Muscle layer of duodenum (tissue), 2 donors: Measurements from ENCODE around the gene TBP.
A peak's percentile ranks its signal among the peaks of the same experiment; 100 is the strongest.

Experiments used
- H3K27ac ChIP-seq: one replicate; pipeline ENCODE4 v1.7.0; 2013; ENCODE audit warnings: mild to moderate bottlenecking, low read length
- H3K27me3 ChIP-seq: one replicate; pipeline ENCODE4 v1.7.0; 2013; ENCODE audit warnings: low read depth, mild to moderate bottlenecking, control low read depth, low read length
- H3K36me3 ChIP-seq, 2 donors: one replicate each; pipeline ENCODE4 v1.7.0; 2013; ENCODE audit warnings: low read length in 2 of 2, control low read depth in 1 of 2, mild to moderate bottlenecking in 1 of 2; ENCODE audit not compliant: insufficient read depth in 2 of 2, control insufficient read depth in 1 of 2
- H3K4me1 ChIP-seq, 2 donors: one replicate each; pipeline ENCODE4 v1.7.0; 2013; ENCODE audit warnings: low read length in 2 of 2, mild to moderate bottlenecking in 2 of 2, control low read depth in 1 of 2, moderate library complexity in 1 of 2; ENCODE audit not compliant: insufficient read depth in 2 of 2, control insufficient read depth in 1 of 2
- H3K4me3 ChIP-seq, 2 donors: one replicate each; pipeline ENCODE4 v1.7.0; 2013; ENCODE audit warnings: low read length in 2 of 2, low read depth in 1 of 2, mild to moderate bottlenecking in 1 of 2
- H3K9me3 ChIP-seq, 2 donors: one replicate each; pipeline ENCODE4 v1.7.0; 2013; ENCODE audit warnings: low read length in 2 of 2, control low read depth in 1 of 2, mild to moderate bottlenecking in 1 of 2; ENCODE audit not compliant: control insufficient read depth in 1 of 2
- donor health status: healthy.

TBP gene

GRCh38 chr6:170536671-170537070 lies 17.5 kb upstream of the TBP start:
- Histone ChIP-seq H3K9me3 (no peaks in the 10 kb centered on the region), H3K27ac (no peak overlapping the region), H3K27me3 (no peaks in the 10 kb centered on the region), H3K36me3 (peaks cover 77 to 79% of the 10 kb centered on the region in 2 donors), H3K4me3 (no peak overlapping the region), H3K4me1 (no peaks in the 10 kb centered on the region)

GRCh38 chr6:170537329-170537728 lies 16.8 kb upstream of the TBP start:
- H3K27ac ChIP-seq, result no peak overlapping the region
- peaks cover 79 to 84% of the 10 kb centered on the region in 2 donors for H3K36me3 ChIP-seq
- no peak overlapping the region for H3K4me3 ChIP-seq
- no peaks in the 10 kb centered on the region for H3K9me3 ChIP-seq
- no peaks in the 10 kb centered on the region for H3K27me3 ChIP-seq
- no peaks in the 10 kb centered on the region for H3K4me1 ChIP-seq

GRCh38 chr6:170542031-170542719 lies 12.0 kb upstream of the TBP start:
- Histone ChIP-seq H3K36me3 (peaks cover 75 to 86% of the 10 kb centered on the region in 2 donors), H3K27me3 (no peaks in the 10 kb centered on the region), H3K4me1 (no peaks in the 10 kb centered on the region)

GRCh38 chr6:170545405-170545804 lies 8.8 kb upstream of the TBP start:
- Histone ChIP-seq H3K9me3 (no peaks in the 10 kb centered on the region), H3K27ac (no peak overlapping the region), H3K36me3 (peaks cover 73 to 80% of the 10 kb centered on the region in 2 donors)

More at GRCh38 chr6:170542031-170542719, 12.0 kb upstream of the TBP start:
- no peaks in the 10 kb centered on the region for H3K9me3 ChIP-seq
- no peak overlapping the region for H3K4me3 ChIP-seq
- H3K27ac ChIP-seq, result no peak overlapping the region

GRCh38 chr6:170552765-170553533 lies 1.2 kb upstream of the TBP start, which contains the start of gene PSMB1:
TSS of gene PSMB1 (minus strand) at chr6:170553307. CDS start at chr6:170553242, 65 bp downstream.
- peak within 1 kb of the TSS; percentile 84 to 99 for H3K4me3 ChIP-seq
- H3K9me3 ChIP-seq, result no peaks in the 10 kb centered on the region
- H3K4me1 ChIP-seq, result peaks cover 17 to 52% of the 10 kb centered on the region in 2 donors
- peaks cover 15 to 31% of the 10 kb centered on the region in 2 donors for H3K36me3 ChIP-seq
- H3K27ac ChIP-seq, result peak within 1 kb of the TSS; percentile 96
- H3K27me3 ChIP-seq, result no peaks in the 10 kb centered on the region

More at GRCh38 chr6:170545405-170545804, 8.8 kb upstream of the TBP start:
- Histone ChIP-seq H3K4me3 (no peak overlapping the region), H3K4me1 (peaks cover 0 to 15% of the 10 kb centered on the region in 2 donors), H3K27me3 (no peaks in the 10 kb centered on the region)

GRCh38 chr6:170553534-170554012 lies 596 bp upstream of the TBP start:
- Histone ChIP-seq H3K27me3 (no peaks in the 10 kb centered on the region), H3K36me3 (peaks cover 8 to 25% of the 10 kb centered on the region in 2 donors), H3K4me3 (peak overlapping the region; percentile 84 to 99), H3K9me3 (no peaks in the 10 kb centered on the region), H3K27ac (peak overlapping the region; percentile 96), H3K4me1 (peaks cover 17 to 52% of the 10 kb centered on the region in 2 donors)

- H3K36me3 ChIP-seq, result peaks cover 2 to 23% of the 10 kb centered on the region in 2 donors
- H3K4me3 ChIP-seq, result peak overlapping the region; percentile 84 to 99
- H3K27ac ChIP-seq, result peak overlapping the region; percentile 96
- no peaks in the 10 kb centered on the region for H3K9me3 ChIP-seq
- peaks cover 17 to 43% of the 10 kb centered on the region in 2 donors for H3K4me1 ChIP-seq
- no peaks in the 10 kb centered on the region for H3K27me3 ChIP-seq
Observed at GRCh38 chr6:170554796-170555137, 598 bp downstream of the TBP start.

GRCh38 chr6:170555305-170555704 lies 1.1 kb downstream of the TBP start:
- H3K9me3 ChIP-seq, result no peaks in the 10 kb centered on the region
- peaks cover 17 to 38% of the 10 kb centered on the region in 2 donors for H3K4me1 ChIP-seq
- no peaks in the 10 kb centered on the region for H3K27me3 ChIP-seq
- peak overlapping the region; percentile 84 to 99 for H3K4me3 ChIP-seq
- peaks cover 0 to 18% of the 10 kb centered on the region in 2 donors for H3K36me3 ChIP-seq
- H3K27ac ChIP-seq, result peak overlapping the region; percentile 96

- H3K36me3 ChIP-seq, result peaks cover 30 to 38% of the 10 kb centered on the region in 2 donors
- H3K4me3 ChIP-seq, result no peak overlapping the region
- no peaks in the 10 kb centered on the region for H3K9me3 ChIP-seq
- no peaks in the 10 kb centered on the region for H3K27me3 ChIP-seq
- H3K4me1 ChIP-seq, result no peaks in the 10 kb centered on the region
- no peak overlapping the region for H3K27ac ChIP-seq
Observed at GRCh38 chr6:170561555-170561954, 7.4 kb downstream of the TBP start.

GRCh38 chr6:170564936-170565530 lies 10.9 kb downstream of the TBP start:
- H3K36me3 ChIP-seq, result peaks cover 56 to 57% of the 10 kb centered on the region in 2 donors

More at GRCh38 chr6:170564936-170565530, 10.9 kb downstream of the TBP start:
- Histone ChIP-seq H3K9me3 (no peaks in the 10 kb centered on the region), H3K4me3 (no peak overlapping the region), H3K4me1 (no peaks in the 10 kb centered on the region), H3K27ac (no peak overlapping the region), H3K27me3 (no peaks in the 10 kb centered on the region)
